ENCODE results near the gene TAGLN.

TAGLN gene

DNA sequence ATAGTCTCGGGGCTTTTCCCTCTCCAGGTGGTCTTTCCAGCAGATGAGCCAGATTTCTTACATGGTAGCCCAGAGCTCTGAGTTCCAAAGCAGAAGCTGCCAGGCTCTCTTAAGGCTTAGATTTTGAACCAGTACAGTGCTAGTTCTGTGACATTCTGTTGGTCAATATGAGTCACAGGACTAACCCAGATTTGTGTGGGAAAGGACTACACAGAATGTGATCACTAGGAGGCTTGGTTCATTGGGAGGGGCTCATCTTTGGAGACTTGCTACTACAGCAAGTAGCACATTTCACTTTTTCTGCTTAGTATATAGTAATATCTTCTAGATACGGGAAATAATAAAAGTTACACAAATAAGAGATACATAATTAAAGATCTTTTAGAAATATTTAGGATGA lies 57.4 kb downstream of the TAGLN start:
- Histone ChIP-seq H3K27me3 (ENCODE audit: control insufficient read depth, insufficient read depth, low read length) (no peaks in the 10 kb centered on the region), H3K4me1 (ENCODE audit: control insufficient read depth, low read depth, low read length) (no peaks in the 10 kb centered on the region), H3K27ac (ENCODE audit: low read length) (no peak overlapping the region)

More for the DNA sequence above, 57.4 kb downstream of the TAGLN start:
- Histone ChIP-seq H3K9me3 (ENCODE audit: control insufficient read depth, low read depth, low read length) (no peaks in the 10 kb centered on the region), H3K36me3 (ENCODE audit: control insufficient read depth, low read depth, low read length) (peaks cover 10% of the 10 kb centered on the region), H3K9ac (ENCODE audit: low read length) (no peak overlapping the region), H3K4me3 (ENCODE audit: low read length) (no peak overlapping the region)
